Ecto neural progenitor cell (in vitro differentiated cells): ENCODE measurements around the gene MMP23B.
A peak's percentile ranks its signal among the peaks of the same experiment; 100 is the strongest.
"Not testable (repeated sequence)": the region's sequence is repeated elsewhere in the genome, so short reads cannot be mapped to it uniquely, and the experiment has no call there.

Source experiments
- DNase-seq: peaks from one replicate; pipeline ENCODE4 v3.0.0-alpha.2; 2018; ENCODE audit warnings: low spot score

MMP23B gene

GRCh38 chr1:1630965-1631781 lies 800 bp upstream of the MMP23B start:
- DNase-seq = peak; percentile 66

GRCh38 chr1:1633409-1633808 lies 1.4 kb downstream of the MMP23B start:
- DNase-seq = not testable (repeated sequence)

- DNase-seq = peak; percentile 42
Observed at GRCh38 chr1:1634613-1635012, 2.6 kb downstream of the MMP23B start.

GRCh38 chr1:1636621-1637478 lies 4.9 kb downstream of the MMP23B start:
- DNase-seq = not testable (repeated sequence)

GRCh38 chr1:1637479-1637875 lies 5.5 kb downstream of the MMP23B start:
- not testable (repeated sequence) for DNase-seq

- not testable (repeated sequence) for DNase-seq
Observed at GRCh38 chr1:1638528-1638927, 6.6 kb downstream of the MMP23B start.

- DNase-seq = not testable (repeated sequence)
Observed at GRCh38 chr1:1639368-1639767, 7.4 kb downstream of the MMP23B start.

GRCh38 chr1:1640081-1640480 lies 8.1 kb downstream of the MMP23B start:
- DNase-seq = not testable (repeated sequence)

- not testable (repeated sequence) for DNase-seq
Observed at GRCh38 chr1:1640711-1641461, 8.9 kb downstream of the MMP23B start.

GRCh38 chr1:1646326-1646725 lies 14.4 kb downstream of the MMP23B start:
- not testable (repeated sequence) for DNase-seq

- not testable (repeated sequence) for DNase-seq
Observed at GRCh38 chr1:1647567-1648241, 15.7 kb downstream of the MMP23B start.

GRCh38 chr1:1648265-1648664 lies 16.3 kb downstream of the MMP23B start:
- DNase-seq = not testable (repeated sequence)

- peak; percentile 94 for DNase-seq
Observed at GRCh38 chr1:1658583-1659549, 26.9 kb downstream of the MMP23B start, which contains the start of gene CDK11B. TSS of gene CDK11B (minus strand) at chr1:1659004. CDS start at chr1:1657485, 1,519 bp downstream.

GRCh38 chr1:1662392-1662791 lies 30.4 kb downstream of the MMP23B start:
- DNase-seq = not testable (repeated sequence)

- DNase-seq = not testable (repeated sequence)
Observed at GRCh38 chr1:1662830-1663560, 31.0 kb downstream of the MMP23B start.

GRCh38 chr1:1664318-1664717 lies 32.3 kb downstream of the MMP23B start:
- not testable (repeated sequence) for DNase-seq

- no peak for DNase-seq
Observed at GRCh38 chr1:1664941-1665814, 33.2 kb downstream of the MMP23B start.

GRCh38 chr1:1665815-1666251 lies 33.9 kb downstream of the MMP23B start:
- DNase-seq = peak; percentile 60
